Non-pigmented ciliary epithelial cell (primary cell): ENCODE measurements around the gene PKP4.

Experiments
- DNase-seq: peaks from one replicate; pipeline ENCODE4 v3.0.0-alpha.2; 2010; ENCODE audit warnings: low read depth

Gene PKP4

DNA sequence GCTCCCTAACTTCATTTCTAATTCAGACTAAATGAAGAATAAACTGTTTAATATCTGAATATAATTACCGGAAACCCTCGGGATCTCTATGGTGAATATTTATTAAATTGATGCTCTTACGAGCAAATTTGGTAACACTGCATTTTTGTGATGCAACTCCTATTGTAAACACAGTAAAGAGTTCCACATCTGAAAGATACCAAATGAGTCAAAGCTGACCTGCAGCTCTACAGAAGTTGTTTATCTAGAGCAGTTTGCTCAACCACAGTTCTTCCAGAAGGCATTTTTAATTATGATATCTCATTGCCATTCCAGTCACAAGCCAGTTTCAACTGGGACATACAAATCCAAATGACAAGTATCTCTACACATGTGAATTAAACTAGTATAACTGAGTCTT is 129.7 kb downstream of the PKP4 start:
- DNase-seq = peak; percentile 53

DNA sequence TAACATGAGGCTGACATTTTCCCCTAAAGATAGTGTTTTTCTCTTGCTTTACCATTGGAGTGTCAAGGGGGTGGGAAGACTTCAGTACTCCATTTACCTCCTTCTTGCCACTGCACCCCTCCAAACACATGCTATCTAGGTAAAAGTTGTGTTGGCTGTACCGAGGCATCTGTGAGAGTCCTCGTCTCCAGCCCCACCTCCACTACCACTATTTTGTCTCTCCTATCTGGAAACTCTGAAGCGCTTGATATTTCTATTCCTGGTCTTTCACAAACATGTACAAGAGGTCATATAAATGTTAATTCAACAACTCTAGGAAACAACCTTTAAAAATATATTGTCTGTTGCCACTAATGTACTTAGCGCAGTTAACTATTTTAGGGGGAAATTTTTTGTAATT is 132.6 kb downstream of the PKP4 start:
- DNase-seq = no peak

DNA sequence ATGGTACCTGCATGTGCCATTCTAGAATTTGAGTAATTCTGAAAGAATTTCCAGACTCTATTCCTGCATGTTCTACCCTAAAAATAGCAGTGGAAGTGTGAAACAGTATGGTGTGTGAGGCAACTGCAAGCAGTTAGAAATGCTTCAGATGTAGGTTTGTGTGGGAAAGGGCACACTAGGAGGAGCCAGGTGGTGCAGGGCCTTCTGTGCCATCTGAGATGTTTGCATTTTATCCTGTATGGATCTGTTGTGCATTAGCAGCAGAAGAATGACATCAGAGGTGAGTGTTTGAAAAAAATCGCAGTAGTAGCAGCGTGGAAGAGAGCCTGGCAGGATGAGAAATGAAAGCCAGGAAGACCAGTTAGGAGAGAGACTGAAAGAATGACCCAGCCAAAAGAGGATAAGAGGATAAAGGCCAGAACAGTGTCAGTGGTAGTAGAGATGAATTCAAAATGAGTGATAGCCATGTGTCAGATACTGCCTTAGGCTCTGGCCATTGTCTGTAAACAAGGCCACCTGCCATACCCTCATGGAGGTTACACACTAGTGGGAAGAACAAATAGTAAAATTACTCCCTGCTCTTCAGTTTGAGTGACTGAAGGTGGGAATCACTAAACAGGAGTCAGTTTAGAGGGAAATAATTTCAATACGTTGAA is 142.2 kb downstream of the PKP4 start:
- DNase-seq = no peak

DNA sequence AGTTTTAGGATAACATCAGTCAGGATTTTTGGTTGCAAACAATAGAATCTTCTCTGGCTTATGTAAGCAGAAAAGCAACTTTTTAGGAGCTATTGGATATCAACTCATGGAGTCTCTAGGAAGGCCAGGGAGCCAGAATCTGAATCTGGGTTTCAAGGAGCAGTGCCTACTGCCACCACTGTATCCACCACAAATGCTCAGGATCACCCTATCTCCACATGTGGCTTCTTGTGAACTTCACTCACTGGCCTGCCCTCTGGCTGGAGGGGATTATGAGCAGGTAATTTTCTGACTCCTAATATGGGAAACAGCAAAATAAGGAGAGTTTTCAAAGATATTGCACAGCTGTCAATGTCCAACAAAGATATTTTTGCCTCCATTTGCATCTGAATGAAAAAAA is 142.9 kb downstream of the PKP4 start:
- DNase-seq = no peak

DNA sequence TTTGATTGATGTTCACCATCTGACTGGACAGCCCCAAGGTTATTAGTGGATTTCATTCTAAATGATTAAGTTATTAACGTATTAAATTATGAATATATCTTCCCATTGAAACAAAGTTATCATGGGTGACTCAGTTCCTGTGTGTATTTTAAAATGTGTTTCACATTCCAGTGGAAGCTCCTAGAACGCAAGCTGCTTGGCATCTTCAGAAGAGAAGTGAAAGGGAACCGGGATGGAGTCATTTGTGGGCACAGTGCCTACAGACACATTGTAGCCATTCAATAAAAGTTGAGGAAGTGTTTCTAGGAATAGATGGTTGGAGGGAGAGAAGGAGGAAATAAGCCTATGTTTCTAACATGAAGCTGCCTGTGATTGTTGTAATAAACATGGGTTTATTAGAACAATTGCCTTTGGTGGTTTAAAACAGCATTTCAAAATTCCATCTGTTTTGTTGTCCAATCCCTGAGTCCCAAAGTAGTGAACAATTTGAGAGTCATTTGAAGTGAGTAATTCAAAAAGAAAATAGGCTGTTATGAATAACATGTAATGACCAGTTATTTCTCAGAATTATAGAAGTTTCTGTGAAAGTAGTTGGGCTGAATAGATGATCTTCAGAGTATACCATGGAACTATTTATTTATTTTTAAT is 143.5 kb downstream of the PKP4 start:
- peak; percentile 77 for DNase-seq

DNA sequence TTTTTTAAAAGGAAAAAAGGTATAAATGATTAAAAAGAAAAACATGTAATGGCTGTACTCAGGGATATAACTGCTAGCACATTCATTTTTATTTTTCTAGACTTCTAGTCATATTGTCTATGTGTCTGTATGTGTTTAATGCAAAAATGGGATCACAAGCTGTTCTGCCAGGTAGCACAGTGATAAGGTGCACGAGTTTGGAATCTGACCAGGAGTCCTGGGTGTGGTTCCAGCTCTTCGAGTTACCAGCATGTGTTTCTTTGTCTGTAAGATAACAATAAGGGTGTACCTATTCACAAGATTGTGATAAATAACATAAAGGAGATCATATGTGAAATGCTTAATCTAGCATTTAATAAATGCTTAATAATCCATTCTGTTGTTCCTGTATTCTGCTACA is 145.3 kb downstream of the PKP4 start:
- no peak for DNase-seq

DNA sequence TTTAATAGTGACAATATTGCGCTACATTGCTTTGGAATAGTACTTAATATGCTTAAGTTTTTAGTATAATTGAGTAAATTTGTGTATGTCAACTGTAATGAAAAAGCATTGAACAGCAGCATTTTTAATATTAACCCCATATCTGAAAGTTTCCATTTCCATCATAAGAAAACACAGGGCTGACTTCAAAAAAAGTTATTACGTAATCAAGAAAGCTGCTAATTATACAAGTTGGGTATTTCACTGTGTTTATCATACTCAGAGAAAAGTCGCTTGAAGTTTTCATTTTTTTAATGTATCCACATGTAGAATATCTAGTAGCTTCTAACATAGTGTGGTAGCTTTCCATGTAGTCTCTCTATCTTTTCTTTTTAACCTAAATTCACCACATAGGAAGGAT is 146.5 kb downstream of the PKP4 start:
- no peak for DNase-seq

DNA sequence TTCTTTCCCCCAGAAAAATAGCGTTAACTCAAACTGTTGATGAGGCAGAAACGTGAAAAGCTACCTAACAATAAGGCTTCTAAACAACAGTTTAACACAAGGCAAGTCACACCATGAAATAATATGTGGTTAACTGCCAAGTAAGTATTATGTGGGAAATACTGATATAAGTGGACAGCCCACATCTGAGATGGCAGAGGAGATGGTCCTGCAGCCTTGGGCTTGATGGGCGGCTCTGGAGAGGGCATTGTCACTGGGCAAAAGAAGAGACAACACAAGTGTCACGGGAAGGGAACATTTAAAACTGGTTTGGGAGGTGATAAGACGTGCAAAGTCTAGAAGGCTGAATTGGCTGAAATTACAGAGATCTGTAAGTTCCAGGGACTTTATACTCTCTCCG is 147.2 kb downstream of the PKP4 start:
- no peak for DNase-seq

DNA sequence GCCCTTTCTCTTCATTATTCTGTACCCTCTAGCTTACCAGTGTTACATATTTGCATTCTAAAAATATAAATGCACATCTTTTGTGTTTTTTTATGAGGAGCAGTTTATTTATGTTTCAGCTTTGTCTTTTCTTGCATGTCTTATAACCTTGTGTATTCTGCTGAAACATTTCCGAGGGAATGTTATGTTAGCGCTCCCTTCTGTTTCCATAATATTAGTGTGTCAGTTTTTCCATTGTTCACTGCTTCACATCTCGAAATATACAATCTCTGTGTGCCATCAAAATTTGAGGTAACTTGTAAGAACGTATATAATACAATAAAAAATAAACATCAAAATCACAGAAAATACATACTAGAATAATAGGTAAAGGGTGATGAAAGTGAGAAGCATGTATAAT is 153.3 kb downstream of the PKP4 start:
- DNase-seq = no peak

DNA sequence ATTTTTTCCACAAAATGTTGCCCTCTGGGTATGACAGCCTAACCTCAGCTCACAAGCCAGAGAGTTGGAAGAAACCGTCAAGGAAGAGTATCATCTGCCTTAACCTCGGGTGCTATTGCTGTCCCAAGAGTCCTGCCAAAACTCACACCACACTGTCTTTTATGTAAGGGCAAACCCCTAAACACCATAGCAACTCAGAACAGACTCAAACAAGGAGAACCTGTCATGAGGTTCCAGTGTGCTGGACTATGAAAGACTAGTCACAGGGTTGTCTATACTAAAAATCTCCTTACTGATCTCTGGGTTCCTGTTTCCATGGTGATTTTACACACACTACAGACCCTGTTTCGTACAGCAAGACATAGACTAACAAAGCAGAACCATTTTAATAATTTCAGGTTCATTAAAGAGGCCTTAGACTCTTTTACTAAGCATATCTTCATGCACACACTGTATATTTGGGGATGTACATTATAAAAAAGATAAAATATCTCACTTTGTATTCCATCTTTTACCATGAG is 159.8 kb downstream of the PKP4 start:
- DNase-seq = no peak

DNA sequence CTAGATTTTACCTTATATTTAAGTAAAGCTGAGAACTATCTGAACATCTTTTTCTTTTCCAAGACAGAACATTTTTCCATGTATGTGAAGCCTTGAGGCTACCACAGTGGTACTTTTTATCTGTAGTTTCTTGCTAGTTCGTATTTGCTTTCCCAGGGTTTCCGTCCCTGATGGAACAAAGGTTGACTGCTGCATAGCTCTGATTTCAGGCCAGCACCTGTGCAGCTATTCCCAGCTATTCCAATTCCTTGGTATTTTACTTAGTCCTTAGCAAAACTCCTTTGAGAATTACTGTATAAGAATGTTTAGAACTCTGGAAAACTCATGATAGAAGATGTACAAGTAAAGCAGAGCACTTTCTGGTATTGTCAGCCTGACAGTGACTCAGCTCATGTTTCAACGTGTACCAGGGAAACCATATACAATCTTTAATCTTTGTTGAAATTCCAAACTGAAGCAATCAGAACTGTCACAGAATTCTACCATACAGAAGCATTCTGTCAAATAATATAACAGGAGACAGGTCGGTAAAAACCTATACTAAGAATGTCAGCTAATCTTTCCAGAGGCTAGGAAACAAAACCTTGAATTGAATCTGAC is 162.2 kb downstream of the PKP4 start:
- peak; percentile 9 for DNase-seq

DNA sequence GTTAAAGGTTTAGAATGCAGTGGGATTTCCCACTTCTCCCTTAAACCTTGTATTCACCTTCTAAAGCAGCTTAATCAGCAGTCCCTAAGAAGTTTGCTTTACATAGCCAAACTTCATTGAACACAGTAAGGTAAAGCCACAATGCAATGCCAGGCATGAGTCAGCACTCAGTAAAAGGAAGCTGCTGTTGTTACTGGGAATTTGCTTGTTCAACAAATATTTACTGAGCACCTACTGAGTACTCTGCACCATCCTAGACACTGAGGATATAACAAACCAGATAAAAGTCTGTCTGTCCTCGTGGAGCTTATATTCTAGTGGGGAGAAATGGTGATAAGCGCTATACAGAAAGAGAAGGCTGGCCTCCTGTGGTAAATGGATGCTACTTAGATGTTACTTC is 162.7 kb downstream of the PKP4 start:
- peak; percentile 22 for DNase-seq

DNA sequence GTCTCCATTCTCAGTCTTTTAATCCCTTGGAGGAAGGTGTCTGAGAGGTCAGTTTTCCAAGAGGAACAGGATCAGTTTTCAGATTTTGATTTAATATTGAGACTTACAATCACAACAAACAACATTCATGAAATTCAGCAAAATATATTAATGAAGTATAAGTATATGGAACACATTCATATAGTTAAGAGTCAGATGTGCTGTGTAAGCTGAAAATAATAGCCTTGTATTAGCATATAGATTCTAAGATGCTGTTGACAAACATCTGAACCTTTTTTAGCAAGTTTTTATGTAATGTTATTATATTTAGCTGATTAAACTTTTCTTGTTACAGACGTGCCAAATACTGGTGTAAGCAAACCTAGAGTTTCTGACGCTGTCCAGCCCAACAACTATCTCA is 163.9 kb downstream of the PKP4 start:
- no peak for DNase-seq

DNA sequence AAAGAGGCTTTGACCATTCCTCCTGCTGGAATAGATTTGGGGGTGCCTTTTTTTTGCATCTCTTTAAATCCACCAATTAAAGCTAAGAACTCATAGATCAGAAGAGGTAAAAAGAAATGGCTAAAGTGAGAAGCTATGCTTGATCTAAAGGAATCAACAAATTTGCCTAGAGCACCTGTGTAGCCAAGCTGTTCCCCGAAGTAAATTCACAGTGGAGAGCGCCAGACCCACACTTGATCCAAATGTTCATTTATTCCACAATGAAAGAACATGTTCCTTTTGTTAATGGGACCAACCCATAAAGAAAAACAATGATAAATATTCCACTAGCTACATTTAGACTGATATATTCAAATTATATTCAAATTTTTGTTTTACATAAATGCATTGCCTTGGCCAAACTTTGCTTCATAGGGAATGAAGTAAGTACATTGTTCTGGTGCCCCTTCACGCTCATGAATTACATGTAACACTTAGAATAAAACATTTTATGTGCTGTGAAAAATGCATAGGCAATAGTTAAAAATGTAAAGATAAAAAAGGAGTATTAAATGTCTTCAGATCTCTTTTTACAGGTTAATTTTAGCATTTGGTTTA is 167.4 kb downstream of the PKP4 start:
- DNase-seq = no peak

DNA sequence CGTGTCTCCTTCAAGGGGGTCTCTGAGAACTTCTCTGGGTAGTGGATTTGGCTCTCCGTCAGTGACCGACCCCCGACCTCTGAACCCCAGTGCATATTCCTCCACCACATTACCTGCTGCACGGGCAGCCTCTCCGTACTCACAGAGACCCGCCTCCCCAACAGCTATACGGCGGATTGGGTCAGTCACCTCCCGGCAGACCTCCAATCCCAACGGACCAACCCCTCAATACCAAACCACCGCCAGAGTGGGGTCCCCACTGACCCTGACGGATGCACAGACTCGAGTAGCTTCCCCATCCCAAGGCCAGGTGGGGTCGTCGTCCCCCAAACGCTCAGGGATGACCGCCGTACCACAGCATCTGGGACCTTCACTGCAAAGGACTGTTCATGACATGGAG is 168.2 kb downstream of the PKP4 start:
- DNase-seq = no peak

DNA sequence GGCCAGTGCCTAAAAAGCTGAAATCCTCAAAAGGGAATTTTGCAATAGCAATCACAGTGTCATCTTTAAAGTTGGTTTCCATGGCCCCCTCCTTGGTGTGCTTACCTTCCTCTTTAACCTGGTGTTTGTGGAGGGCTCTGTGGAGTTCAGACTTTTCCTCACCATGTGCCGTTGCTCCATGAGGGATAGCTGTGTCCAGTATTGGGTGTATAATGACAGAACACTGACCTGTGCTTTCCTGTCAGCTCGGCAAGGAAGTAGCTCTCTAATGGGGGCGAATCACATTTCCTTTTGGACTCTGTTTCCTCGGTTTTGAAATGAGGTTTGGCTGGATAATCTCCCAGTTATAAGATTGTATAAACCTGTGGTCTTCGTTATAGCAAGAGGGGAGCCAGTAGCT is 172.4 kb downstream of the PKP4 start:
- no peak for DNase-seq

DNA sequence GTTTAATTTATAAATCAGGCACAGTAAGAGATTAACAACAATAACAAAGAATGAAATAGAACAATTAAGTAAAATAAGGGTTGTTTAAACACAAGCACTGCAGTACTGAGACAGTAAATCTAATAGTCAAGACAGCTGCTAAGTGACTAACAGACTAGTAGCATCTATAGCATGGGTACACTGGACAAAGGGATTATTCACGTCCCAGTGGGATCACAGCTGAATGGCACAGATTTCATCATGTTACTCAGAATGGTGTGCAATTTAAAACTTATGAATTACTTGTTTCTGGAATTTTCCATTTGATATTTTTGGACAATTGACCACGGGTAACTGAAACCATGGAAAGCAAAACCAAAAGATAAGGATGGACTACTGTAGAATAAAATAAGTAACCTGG is 176.5 kb downstream of the PKP4 start:
- DNase-seq = no peak

DNA sequence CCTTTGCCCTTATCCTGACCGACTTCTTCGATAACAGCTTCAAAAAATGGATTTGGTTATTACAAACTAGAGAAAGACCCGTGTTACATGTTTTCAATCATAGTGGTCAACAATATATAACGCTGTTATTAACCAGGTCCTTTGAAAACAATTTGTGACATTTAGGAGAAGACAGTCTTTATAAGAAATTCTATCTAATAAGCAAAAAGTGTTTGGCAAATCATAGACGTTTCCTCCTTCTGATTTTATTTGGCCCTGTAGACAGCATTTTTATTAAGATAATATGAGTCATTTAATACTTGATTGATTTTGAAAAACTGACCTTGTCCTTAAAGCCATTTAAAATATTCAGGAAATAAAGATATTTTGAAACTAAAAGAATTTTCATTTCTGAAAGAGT is 177.9 kb downstream of the PKP4 start:
- DNase-seq = no peak

DNA sequence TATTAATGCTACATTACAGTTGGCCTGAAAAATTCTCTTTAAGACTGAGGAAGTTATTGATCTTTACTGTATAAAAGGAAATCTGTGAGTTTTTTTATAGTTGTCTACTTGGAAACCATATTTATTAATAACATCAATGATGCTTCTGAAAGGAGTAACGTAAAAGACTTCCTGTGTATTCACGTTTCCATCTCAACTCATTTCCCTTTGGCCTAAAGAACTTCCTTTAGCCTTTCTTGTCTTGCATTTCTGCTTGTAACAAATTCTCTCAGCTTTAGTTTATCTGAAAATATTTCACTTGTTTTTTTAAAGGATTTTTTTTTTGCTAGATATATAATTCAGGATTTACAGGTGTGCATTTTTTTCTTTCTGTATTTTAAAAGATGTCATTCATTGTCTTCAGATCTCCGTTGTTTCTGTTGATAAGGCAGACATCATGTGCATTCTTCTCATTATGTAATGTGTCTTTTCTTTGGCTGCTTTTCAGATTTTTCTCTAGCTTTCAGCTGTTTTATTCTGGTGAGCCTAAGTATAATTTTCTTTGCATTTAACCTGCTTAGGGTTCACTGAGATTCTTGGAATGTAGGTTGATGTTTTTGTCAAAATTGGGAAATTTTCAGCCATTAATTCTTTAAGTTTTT is 179.3 kb downstream of the PKP4 start:
- DNase-seq = no peak

DNA sequence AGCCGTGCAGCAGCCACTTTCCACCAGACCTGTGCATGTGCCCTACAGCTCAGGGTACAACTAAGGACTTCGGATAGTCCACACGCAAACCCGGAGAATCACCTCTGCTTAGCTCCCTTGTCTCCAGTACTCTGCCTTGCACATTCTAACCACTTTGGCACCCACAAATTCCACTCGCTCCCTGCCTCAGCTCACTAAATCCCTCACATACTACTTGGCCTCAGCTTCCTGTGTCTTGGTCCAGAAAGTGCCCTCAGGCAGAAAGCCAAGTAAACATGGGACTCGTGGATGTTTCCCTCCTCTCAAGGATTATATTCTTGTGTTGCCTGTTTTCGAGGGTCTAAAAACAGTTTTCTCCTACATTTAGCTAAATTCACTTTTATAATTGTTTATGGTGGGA is 180.6 kb downstream of the PKP4 start:
- no peak for DNase-seq

DNA sequence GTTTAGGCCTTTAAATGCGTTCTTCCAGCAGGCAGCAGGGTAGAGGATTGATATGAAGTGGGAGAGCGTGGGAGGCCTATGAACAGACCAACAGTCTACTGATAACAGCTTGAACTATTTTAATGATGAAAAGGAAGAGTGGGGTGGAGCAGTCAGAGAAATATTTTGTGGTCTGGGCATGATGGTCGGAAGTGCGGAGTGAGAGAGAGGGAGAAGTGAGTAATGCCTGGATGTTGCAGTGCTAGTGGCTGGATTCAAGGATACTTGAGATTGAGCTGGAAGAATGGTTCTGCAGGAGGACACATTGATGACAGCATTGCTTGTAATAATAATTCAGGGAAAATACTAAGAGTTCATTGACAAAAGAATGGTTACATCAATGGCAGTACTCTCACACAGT is 187.4 kb downstream of the PKP4 start:
- peak; percentile 88 for DNase-seq

DNA sequence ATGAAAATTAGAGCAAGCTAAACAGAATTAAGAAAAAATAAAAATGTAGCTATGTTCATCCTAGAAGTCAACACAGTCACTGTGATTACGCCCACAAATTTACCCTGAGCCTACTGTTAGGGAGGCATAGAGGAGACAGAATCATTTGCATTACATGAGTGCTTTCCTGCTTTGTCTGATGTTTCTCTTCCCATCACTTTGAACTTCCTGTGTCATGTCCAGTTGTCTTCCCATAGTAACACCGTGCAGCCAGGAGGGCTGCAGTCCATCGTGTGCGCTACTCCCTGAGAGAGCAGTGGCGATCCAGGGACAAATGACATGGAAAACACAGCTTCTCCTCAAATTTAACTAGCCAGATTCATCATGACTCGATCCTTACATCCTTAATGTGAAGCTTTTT is 188.5 kb downstream of the PKP4 start:
- DNase-seq = no peak
